ENCODE measurements around the gene FCMR. TPM values are rescaled to one million over a fixed set of nuclear protein-coding genes. Genes with fewer than 3 reads are reported as not detected.

The FCMR gene
- total RNA-seq, 1 donor from 2014 or later = 8.4 TPM

DNA sequence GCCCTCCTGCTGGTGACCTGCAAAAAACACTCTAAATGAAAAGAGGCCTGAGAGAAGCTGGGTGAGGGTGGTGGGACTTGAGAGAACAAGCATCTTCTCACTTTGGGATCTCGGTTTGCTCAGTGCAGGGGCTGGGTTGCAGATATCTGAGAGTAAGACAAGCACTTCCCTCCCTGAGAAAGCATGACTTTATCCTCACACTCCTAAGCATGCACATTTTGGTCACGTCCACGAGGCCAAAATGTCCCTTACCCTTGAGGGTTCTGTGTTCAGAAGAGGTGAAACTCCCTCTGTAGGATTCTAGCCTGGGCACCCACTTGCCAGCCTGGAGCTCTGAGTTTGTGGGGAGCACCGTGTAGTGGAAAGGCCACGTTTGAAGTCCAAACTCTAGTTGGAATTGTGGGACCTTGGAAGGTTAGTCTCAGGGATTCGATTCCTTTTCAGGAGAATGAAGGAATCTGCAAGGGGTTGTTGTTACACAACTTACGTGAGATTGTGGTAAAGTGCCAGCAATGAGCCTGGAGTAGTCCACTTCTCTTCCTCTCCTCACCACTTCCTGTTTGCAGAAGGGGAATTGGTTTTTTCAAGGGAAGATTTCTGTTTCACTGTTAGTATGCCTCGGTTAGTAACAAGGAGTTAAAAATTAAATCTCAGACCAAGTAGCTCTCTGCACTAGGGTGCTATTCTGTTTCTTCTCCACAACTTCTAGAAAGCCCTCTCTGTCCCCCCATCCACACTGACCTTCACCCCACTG lies 45.5 kb upstream of the FCMR start:
- no peak overlapping the region for H3K4me3 Mint-ChIP-seq (ENCODE audit: unreplicated experiment)

DNA sequence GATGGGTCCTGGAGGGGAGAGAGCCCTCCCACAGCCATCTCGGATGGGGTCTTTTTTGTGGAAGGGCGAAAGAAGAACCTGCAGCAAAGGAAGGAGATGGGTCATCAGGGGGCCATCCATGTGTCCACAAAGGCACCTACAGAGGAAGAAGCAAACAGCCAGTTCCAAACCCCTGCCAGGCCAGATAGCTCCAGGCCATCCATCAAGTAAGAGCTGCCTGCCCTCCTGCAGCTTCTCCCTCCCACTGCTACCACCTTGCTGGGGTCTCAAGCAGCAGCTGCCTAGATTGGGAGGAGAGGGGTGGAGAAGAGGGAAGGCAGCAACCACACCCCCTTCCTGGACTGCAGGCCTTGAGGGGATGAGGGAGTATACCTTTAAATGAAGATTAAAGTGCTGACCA lies 44.0 kb upstream of the FCMR start:
- no peak overlapping the region for H3K4me3 Mint-ChIP-seq (ENCODE audit: unreplicated experiment)
- TF ChIP-seq, protein P1, sequence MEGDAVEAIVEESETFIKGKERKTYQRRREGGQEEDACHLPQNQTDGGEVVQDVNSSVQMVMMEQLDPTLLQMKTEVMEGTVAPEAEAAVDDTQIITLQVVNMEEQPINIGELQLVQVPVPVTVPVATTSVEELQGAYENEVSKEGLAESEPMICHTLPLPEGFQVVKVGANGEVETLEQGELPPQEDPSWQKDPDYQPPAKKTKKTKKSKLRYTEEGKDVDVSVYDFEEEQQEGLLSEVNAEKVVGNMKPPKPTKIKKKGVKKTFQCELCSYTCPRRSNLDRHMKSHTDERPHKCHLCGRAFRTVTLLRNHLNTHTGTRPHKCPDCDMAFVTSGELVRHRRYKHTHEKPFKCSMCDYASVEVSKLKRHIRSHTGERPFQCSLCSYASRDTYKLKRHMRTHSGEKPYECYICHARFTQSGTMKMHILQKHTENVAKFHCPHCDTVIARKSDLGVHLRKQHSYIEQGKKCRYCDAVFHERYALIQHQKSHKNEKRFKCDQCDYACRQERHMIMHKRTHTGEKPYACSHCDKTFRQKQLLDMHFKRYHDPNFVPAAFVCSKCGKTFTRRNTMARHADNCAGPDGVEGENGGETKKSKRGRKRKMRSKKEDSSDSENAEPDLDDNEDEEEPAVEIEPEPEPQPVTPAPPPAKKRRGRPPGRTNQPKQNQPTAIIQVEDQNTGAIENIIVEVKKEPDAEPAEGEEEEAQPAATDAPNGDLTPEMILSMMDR (IDR thresholded peaks at IDR 0.05; ENCODE audit: unreplicated experiment) = no peak
- no peaks in the 10 kb centered on the region for H3K36me3 Mint-ChIP-seq (ENCODE audit: low read depth, unreplicated experiment)
- no peak overlapping the region for H3K27ac Mint-ChIP-seq (ENCODE audit: unreplicated experiment)
- no peak for DNase-seq (ENCODE audit: low spot score)
- H3K27me3 Mint-ChIP-seq (ENCODE audit: unreplicated experiment) = peaks cover 6% of the 10 kb centered on the region
- H3K9me3 Mint-ChIP-seq (ENCODE audit: unreplicated experiment) = no peaks in the 10 kb centered on the region
- peaks cover 8% of the 10 kb centered on the region for H3K4me1 Mint-ChIP-seq (ENCODE audit: unreplicated experiment)

More for the DNA sequence above, 45.5 kb upstream of the FCMR start:
- no peaks in the 10 kb centered on the region for H3K36me3 Mint-ChIP-seq (ENCODE audit: low read depth, unreplicated experiment)
- no peaks in the 10 kb centered on the region for H3K9me3 Mint-ChIP-seq (ENCODE audit: unreplicated experiment)
- no peak overlapping the region for H3K27ac Mint-ChIP-seq (ENCODE audit: unreplicated experiment)
- DNase-seq (ENCODE audit: low spot score) = no peak
- TF ChIP-seq, protein P1 (IDR thresholded peaks at IDR 0.05; ENCODE audit: unreplicated experiment) = no peak
- H3K27me3 Mint-ChIP-seq (ENCODE audit: unreplicated experiment) = peaks cover 5% of the 10 kb centered on the region
- peaks cover 8% of the 10 kb centered on the region for H3K4me1 Mint-ChIP-seq (ENCODE audit: unreplicated experiment)

DNA sequence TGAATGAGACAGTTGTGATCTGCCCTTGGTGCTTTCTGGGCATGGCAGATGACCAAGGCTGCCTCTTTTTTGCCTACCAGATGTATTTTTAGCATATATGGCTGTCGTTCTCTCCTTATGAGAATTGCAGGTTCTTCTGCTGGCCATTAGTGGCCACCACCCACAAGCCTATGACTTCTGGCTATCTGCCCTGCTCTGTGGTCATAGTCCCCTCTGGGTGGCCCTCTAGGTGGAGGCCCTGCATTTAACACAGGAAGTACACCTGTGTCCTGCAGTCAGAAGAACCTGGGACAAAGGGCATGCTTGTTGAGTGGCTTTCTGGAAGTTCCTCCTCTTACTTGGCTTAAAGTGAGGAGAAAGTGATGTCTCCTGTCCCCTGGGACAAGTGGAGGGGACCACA lies 42.0 kb upstream of the FCMR start:
- no peak for DNase-seq (ENCODE audit: low spot score)
- TF ChIP-seq, protein P1 (IDR thresholded peaks at IDR 0.05; ENCODE audit: unreplicated experiment) = no peak
- Mint-ChIP-seq H3K4me3 (ENCODE audit: unreplicated experiment) (no peak overlapping the region), H3K36me3 (ENCODE audit: low read depth, unreplicated experiment) (no peaks in the 10 kb centered on the region), H3K9me3 (ENCODE audit: unreplicated experiment) (no peaks in the 10 kb centered on the region), H3K4me1 (ENCODE audit: unreplicated experiment) (peaks cover 8% of the 10 kb centered on the region), H3K27me3 (ENCODE audit: unreplicated experiment) (peaks cover 8% of the 10 kb centered on the region), H3K27ac (ENCODE audit: unreplicated experiment) (no peak overlapping the region)

DNA sequence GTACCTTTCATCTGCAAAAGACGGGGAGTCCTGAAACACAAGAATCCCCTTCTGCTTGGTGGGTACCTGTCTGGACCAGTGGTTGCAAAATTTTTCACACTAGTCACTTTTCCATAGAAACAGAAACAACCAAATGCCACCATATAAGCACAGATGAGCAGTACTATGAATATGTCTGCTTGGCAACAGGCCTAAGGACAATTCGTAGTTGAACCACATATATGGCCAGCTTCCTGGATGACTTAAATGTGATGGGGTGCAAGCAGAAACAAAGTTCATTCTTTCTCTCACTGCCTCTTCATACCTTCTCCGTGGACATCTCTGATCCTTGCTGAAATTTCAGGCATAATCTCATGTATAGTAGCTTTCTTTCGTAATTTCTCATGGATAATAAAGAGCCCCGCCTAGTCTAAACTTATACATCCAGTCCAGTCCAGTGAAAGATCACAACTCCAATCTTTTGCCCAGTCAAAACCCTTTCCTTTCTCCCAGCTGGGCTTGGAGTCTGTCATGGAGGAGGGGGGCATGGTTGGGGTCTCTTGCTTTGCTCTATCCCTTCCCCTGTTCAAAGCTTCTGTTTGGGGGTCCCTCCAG lies 41.5 kb upstream of the FCMR start:
- peaks cover 8% of the 10 kb centered on the region for H3K4me1 Mint-ChIP-seq (ENCODE audit: unreplicated experiment)
- H3K27me3 Mint-ChIP-seq (ENCODE audit: unreplicated experiment) = peaks cover 8% of the 10 kb centered on the region
- no peak for DNase-seq (ENCODE audit: low spot score)
- no peak overlapping the region for H3K27ac Mint-ChIP-seq (ENCODE audit: unreplicated experiment)
- H3K36me3 Mint-ChIP-seq (ENCODE audit: low read depth, unreplicated experiment) = no peaks in the 10 kb centered on the region
- TF ChIP-seq, protein P1 (IDR thresholded peaks at IDR 0.05; ENCODE audit: unreplicated experiment) = no peak
- H3K4me3 Mint-ChIP-seq (ENCODE audit: unreplicated experiment) = no peak overlapping the region
- H3K9me3 Mint-ChIP-seq (ENCODE audit: unreplicated experiment) = no peaks in the 10 kb centered on the region

DNA sequence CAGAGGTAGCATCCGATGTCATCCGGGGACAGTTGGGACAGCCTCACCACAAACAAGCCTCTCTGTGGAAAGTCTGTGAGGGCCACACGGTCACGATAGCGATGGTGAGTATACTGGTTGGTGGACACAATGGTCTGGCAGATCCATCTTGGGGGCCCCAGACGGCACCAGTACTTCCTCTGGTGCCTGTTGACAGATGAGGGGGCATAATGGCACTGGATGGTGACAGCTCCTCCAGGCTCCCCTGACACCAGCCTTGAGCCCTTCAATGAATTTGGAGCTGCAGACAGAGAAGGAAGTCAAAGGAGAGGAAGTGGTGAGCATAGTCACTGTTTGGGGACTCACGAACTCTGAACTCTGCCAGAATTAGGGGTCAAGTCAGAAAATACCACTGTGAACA lies 40.5 kb upstream of the FCMR start:
- Mint-ChIP-seq H3K27me3 (ENCODE audit: unreplicated experiment) (peaks cover 8% of the 10 kb centered on the region), H3K9me3 (ENCODE audit: unreplicated experiment) (no peaks in the 10 kb centered on the region), H3K4me1 (ENCODE audit: unreplicated experiment) (peaks cover 2% of the 10 kb centered on the region), H3K27ac (ENCODE audit: unreplicated experiment) (no peak overlapping the region), H3K36me3 (ENCODE audit: low read depth, unreplicated experiment) (no peaks in the 10 kb centered on the region), H3K4me3 (ENCODE audit: unreplicated experiment) (no peak overlapping the region)
- no peak for DNase-seq (ENCODE audit: low spot score)
- TF ChIP-seq, protein P1 (IDR thresholded peaks at IDR 0.05; ENCODE audit: unreplicated experiment) = no peak

Measured in endothelial cell (in vitro differentiated cells).